C1 segment of cervical spinal cord (tissue), 14 donors: ENCODE measurements around the gene SLC51A.

ENCODE experiments used
- DNase-seq, 14 donors: peaks; one replicate each; lab custom pipeline; 2025; lab: John Stamatoyannopoulos, UW

Gene SLC51A

GRCh38 chr3:196215493-196216020, 777 bp upstream of the SLC51A start:
- DNase-seq: no peak

DNA sequence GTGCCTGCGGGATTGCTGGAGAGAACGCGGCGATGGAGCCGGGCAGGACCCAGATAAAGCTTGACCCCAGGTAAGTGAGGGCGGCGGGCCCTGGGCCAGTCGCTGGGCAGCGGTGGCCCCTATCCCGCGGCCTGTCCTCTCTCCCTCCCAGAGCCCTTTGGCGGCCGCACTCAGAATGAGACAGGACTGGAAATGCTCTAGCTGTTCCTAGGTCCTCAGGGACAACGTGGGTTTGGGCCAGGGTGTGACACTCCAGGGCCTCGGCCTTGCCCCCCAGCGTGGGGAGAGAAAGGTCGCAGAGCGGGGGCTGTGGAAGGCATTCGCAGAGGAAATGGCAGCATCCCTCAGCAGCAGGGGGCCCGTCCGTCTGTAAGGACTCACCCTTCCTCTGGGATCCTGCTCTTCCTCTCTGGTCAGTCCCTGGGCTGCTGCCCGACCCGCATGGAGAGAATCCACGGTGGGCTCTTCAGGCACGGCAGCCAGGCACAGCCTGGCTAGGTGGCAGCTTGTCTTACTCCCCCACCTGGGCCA, 412 bp downstream of the SLC51A start:
- DNase-seq: no peak

GRCh38 chr3:196217307-196218154, 1.2 kb downstream of the SLC51A start:
- DNase-seq: no peak

- no peak for DNase-seq
These were observed 1.9 kb downstream of the SLC51A start for GRCh38 chr3:196218155-196218712.

DNA sequence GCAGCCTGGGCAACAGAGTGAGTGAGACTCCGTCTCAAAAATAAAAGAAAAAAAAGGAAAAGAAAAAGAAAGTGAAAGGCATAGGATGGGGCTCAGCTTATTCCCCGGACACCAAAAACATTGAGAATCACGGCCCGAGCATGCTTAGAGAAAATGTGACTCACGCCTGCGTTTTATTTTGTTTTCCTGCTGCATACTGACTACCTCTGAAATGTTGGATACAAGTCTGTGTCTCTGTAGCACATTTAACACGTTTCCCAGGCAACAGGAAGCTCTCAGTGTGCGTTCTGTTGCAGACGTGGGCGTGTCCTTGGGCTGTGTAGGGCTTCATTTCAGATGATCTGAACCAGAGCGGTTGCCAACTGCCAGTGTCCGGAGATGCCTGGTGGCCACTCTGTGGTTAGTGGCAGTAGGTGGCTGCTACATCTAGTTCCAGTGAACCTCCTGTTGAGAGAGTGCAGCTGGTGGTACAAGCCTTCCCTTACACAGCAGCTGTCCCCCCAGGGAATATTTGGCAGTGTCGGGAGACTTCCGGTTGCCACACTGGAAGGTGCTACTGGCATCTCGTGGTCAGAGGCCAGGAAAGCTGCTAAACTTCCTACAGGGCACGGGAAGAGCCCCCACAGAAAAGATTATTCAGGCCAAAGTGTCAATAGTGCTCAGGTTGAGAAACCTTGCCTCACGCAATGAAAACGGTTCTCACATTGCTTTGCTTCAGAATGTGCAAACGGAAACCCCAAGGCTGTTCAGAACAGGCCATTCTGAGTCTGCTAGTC, 3.0 kb downstream of the SLC51A start:
- DNase-seq: peak in 10 of 14 donors; percentile 4 to 85 (median 31)

GRCh38 chr3:196219970-196220311, 3.6 kb downstream of the SLC51A start:
- no peak for DNase-seq

GRCh38 chr3:196220587-196220986, 4.3 kb downstream of the SLC51A start:
- peak in 1 of 14 donors; percentile 25 for DNase-seq

DNA sequence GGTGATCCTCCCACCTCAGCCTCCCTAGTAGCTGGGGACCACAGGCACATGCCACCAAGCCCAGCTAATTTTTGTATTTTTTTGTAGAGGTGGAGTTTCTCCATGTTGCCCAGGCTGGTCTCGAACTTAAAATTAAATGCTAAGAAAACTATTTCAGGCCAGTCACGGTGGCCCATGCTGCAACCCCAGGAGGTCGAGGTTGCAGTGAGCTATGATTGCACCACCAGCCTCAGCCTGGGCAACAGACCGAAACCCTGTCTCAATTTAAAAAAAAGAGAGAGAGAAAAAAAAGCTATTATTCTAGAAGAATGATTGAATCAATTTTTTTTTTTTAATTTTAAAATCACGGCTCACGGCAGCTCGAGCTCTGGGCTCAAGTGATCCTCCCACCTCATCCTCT, 4.7 kb downstream of the SLC51A start:
- no peak for DNase-seq

- DNase-seq: no peak
These were observed 6.7 kb downstream of the SLC51A start for GRCh38 chr3:196222876-196223595.

- no peak for DNase-seq
These were observed 8.8 kb downstream of the SLC51A start for GRCh38 chr3:196225086-196225485.

- no peak for DNase-seq
These were observed 9.5 kb downstream of the SLC51A start for GRCh38 chr3:196225763-196226364.

DNA sequence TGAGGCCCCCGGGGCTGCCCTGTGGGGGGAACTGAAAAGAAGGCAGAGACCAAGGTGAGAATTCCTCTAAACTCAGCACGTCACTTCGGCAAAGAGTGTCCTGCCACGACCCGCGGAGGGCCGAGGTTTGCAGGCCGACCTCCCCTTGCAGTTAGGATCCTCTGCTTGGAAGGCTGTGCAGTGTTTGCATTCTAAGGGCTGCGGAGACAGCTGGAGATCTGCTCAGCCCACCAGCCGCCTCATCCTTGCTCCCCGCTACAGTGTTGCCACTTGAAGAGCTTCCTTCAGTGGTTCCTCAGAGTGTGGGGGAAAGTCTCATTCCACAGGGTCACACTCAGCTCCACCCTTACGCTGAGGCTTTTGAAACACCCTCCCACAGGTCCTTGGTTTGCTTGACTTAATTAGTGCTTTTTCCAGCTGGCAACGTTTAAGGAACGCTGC, 10.8 kb downstream of the SLC51A start:
- no peak for DNase-seq

DNA sequence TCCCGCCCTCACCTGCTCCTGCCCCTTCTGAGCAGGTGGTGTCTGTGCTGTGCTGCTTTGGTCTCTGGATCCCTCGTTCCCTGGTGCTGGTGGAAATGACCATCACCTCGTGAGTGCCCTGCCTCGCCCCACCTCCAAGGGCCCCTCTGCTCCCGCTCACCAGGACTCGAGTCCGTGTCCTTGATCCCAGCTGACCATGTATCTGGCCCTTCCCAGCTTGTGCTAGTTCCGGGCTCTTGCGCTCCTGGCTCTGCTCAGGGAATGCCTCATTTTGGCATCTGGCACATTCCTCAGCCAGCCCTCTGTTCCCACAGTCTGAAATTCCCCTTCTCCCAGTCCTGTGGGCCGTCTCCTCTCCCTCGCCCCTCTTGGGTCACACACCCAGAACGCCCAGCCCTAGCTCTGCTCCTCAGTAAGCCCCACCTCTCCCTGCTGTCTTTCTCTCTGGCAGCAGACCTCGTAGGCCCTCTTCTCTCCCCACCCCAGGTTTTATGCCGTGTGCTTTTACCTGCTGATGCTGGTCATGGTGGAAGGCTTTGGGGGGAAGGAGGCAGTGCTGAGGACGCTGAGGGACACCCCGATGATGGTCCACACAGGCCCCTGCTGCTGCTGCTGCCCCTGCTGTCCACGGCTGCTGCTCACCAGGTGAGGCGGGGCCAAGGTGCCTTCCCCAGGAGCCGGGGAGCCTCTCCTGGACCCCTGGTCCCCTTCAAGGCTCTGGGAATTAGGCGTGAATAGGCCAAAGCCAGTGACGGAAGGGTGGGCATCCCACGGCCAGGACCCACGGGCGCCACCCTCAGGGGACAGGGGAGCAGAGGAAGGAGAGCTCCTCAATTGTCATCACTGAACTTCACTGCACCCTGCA, 11.5 kb downstream of the SLC51A start:
- no peak for DNase-seq

DNA sequence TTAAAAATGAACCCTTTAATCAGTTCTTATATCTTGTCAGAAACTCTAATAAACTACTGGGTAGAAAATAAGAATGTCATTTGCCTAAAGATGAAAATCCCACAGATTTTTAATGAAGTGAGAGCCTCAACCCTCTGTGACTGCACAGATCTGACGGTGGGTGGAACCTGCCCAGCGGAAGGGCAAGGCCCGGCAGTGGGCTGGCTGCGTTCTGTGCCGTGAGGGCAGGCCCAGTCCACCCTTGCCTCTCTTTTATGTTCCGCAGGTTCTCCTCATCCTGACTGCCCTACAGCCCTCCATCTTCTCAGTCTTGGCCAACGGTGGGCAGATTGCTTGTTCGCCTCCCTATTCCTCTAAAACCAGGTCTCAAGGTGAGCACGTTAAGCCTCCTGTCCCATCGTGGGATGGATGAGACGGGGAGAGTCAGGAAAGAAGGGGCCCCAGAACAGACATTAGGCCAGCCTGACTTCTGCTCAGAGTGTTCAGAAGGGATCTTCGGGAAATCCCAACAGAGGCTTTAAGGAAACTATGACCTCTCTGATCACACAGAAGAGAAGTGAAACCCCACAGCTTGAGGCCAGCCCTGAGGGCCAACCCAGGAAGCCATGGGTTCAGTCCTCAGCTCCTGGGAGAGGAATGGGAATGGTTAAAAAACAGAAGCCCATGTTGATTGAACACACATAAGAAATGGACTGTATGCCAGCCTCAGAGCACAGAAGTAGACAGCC, 16.0 kb downstream of the SLC51A start:
- no peak for DNase-seq

DNA sequence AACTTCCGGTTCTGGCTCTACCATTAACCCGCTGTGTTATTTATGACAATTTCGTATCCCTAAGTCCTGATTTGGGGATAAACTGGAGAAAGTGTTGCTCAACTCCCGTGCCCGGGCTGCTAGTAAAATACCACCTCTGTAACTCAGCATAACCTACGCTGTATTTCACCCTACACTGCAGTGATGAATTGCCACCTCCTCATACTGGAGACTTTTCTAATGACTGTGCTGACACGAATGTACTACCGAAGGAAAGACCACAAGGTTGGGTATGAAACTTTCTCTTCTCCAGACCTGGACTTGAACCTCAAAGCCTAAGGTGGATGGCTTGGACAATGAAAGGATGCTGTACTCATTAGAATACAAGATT, 16.5 kb downstream of the SLC51A start:
- DNase-seq: no peak

DNA sequence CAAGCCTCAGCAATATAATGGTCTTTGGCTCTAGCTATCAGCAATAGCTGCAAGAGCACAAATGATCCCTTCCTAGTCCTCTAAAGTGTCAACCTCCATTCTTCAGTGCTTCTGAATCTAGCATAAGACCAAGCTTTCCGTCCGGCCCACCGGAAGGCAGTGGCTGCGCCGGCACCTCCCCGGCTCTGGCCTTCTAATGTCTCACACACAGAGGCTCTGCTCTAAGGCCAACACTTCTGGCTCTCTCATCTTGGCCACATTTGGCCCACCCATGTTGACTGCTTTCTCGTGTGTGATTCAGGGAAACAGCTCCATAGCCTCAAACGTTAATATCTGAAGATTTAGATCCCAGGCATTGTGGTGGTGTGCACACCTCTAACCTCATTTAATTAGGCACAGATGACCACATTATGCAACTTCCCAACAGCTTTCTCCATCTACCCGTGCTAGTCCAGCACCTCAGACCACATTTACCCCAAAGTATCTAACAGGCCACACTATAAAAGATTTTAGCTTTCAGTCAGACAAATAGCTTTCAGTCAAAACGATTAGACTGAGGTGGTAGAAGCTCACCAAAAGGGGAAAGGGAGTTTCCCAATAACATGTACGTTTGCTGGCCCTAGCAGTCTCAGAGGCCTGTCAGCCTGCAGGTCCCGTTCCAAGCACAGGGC, 19.3 kb downstream of the SLC51A start:
- DNase-seq: no peak

DNA sequence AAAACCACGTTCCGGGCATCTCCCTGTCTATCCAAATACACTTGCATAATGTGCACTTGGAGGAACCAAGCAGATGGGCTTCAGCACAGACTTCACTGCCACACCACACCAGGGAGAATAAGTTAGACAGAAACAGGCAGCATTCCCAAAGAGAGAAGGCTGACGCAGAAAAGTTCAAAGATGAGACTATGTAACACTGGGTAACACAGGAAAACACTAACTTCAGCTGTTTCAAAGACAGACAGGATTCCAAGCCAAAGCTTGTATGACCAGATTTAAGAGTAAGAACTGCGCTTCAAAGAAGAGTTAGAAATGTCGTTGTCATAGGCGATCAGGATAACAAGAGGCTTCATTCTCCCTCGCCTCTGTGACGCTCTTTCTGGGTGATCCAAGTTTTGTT, 19.9 kb downstream of the SLC51A start:
- no peak for DNase-seq

DNA sequence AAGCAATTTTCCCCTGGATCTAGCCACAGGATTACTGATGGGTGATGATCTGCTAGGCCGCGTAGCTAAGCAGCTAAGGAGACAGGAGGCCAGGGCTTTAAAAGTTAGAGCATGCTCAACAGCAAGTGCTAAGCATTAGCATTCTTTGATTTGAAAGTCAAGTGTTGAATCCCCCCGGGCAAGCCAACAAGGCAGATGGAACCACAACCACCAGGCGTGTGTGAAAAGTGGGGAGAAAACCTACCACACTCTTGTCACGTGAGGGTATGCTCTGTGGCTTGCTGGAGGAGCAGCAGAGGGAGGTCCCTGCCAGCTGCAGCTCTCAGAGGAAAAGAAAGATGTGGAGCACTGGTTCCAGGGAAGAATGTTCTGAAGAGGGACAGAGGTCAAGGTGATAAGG, 20.9 kb downstream of the SLC51A start:
- no peak for DNase-seq
